IMR-90 (cell line): ENCODE data around the gene SLC6A20. TPM values are rescaled to one million over a fixed set of nuclear protein-coding genes. Genes with fewer than 3 reads are reported as not detected.

Experiments used
- ATAC-seq: fragments of 200-7000 bp; cut with Tn5 transposase; 2 replicates; pipeline ENCODE4 v1.9.1; 2020; ENCODE audit warnings: low read depth, mild to moderate bottlenecking, moderate library complexity
- BruUV-seq: library from RNA; stranded (reverse); fragments of 400-500 nt; replicated peaks from 2 replicates; lab custom pipeline; 2021; lab: Mats Ljungman, UMichigan
- CTCF ChIA-PET: fragments of 300-600 bp; formaldehyde crosslinking; extraction: SDS; loops from one replicate; lab custom pipeline; 2021; ENCODE audit warnings: antibody characterized with exemption; lab: Yijun Ruan, JAX
- POLR2A ChIA-PET: fragments of 300-600 bp; sonication (Branson Sonifier 250); formaldehyde crosslinking; loops from one replicate; lab custom pipeline; 2022; ENCODE audit warnings: antibody characterized with exemption; ENCODE audit not compliant: unreplicated experiment; lab: Charles Lee
- DNase-seq: peaks from one replicate; pipeline ENCODE4 v3.0.0; 2013
- H2AFZ ChIP-seq: replicated peaks from 2 replicates; pipeline ENCODE3; 2013; ENCODE audit warnings: low read length, mild to moderate bottlenecking; ENCODE audit not compliant: poor library complexity
- H2AK5ac ChIP-seq: 2 replicates; pipeline ENCODE4 v1.6.1; 2013; ENCODE audit warnings: low read depth, low read length, inconsistent platforms
- H2AK9ac ChIP-seq: replicated peaks from 2 replicates; pipeline ENCODE3; 2013; ENCODE audit warnings: mild to moderate bottlenecking, low read depth, low read length, moderate library complexity; ENCODE audit not compliant: poor library complexity
- H2BK120ac ChIP-seq: 2 replicates; pipeline ENCODE4 v1.6.1; 2013; ENCODE audit warnings: low read depth, low read length, inconsistent platforms
- H2BK15ac ChIP-seq: 3 replicates; pipeline ENCODE4 v1.6.1; 2013; ENCODE audit warnings: low read depth, low read length, inconsistent platforms
- H2BK20ac ChIP-seq: 2 replicates; pipeline ENCODE4 v1.6.1; 2013; ENCODE audit warnings: low read depth, mild to moderate bottlenecking, inconsistent platforms, low read length, moderate library complexity
- H2BK5ac ChIP-seq: 2 replicates; pipeline ENCODE4 v1.6.1; 2013; ENCODE audit warnings: mild to moderate bottlenecking, low read depth, low read length, inconsistent platforms; ENCODE audit not compliant: poor library complexity, severe bottlenecking
- H3K14ac ChIP-seq: replicated peaks from 2 replicates; pipeline ENCODE4 v1.6.1; 2013; ENCODE audit warnings: low read depth, low read length, inconsistent platforms
- H3K18ac ChIP-seq: 2 replicates; pipeline ENCODE4 v1.6.1; 2013; ENCODE audit warnings: low read depth, low read length, control low read depth
- H3K23ac ChIP-seq: 2 replicates; pipeline ENCODE4 v1.6.1; 2013; ENCODE audit warnings: low read depth, low read length, inconsistent platforms
- H3K27ac ChIP-seq: 2 replicates; pipeline ENCODE4 v1.5.1; 2013; ENCODE audit warnings: mild to moderate bottlenecking, control low read depth, low read length; ENCODE audit not compliant: insufficient read depth
- H3K27me3 ChIP-seq: 2 replicates; pipeline ENCODE4 v1.6.1; 2013; ENCODE audit warnings: low read length; ENCODE audit not compliant: control insufficient read depth, insufficient read depth
- H3K36me3 ChIP-seq: 2 replicates; pipeline ENCODE4 v1.6.1; 2013; ENCODE audit warnings: low read length, mixed read lengths; ENCODE audit not compliant: control insufficient read depth, insufficient read depth
- H3K4ac ChIP-seq: 2 replicates; pipeline ENCODE4 v1.6.1; 2013; ENCODE audit warnings: low read depth, low read length, inconsistent platforms
- H3K4me1 ChIP-seq: 2 replicates; pipeline ENCODE4 v1.6.1; 2013; ENCODE audit warnings: low read length, mixed read lengths; ENCODE audit not compliant: control insufficient read depth, insufficient read depth
- H3K4me2 ChIP-seq: 2 replicates; pipeline ENCODE4 v1.6.1; 2013; ENCODE audit warnings: low read depth, mild to moderate bottlenecking, control low read depth, low read length, moderate library complexity
- H3K4me3 ChIP-seq: 2 replicates; pipeline ENCODE4 v1.5.1; 2013; ENCODE audit warnings: low read depth, mild to moderate bottlenecking, control low read depth, low read length, moderate library complexity; ENCODE audit not compliant: insufficient read depth
- H3K56ac ChIP-seq: 2 replicates; pipeline ENCODE4 v1.6.1; 2013; ENCODE audit warnings: low read length, inconsistent platforms; ENCODE audit not compliant: insufficient read depth; ENCODE audit errors: extremely low read depth
- H3K79me1 ChIP-seq, 2 experiments: 2 replicates each; pipeline ENCODE4 v1.6.1; 2013; ENCODE audit warnings: low read length in 2 of 2, inconsistent platforms in 1 of 2, low read depth in 1 of 2
- H3K9ac ChIP-seq: 2 replicates; pipeline ENCODE4 v1.6.1; 2013; ENCODE audit warnings: low read depth, low read length, control low read depth
- H3K9me1 ChIP-seq: 2 replicates; pipeline ENCODE4 v1.6.1; 2013; ENCODE audit warnings: low read length, inconsistent platforms; ENCODE audit not compliant: insufficient read depth
- H3K9me3 ChIP-seq: 2 replicates; pipeline ENCODE4 v1.6.1; 2013; ENCODE audit warnings: low read length; ENCODE audit not compliant: control insufficient read depth, insufficient read depth
- H4K20me1 ChIP-seq: 2 replicates; pipeline ENCODE4 v1.6.1; 2013; ENCODE audit warnings: low read length, inconsistent platforms; ENCODE audit not compliant: insufficient read depth
- H4K5ac ChIP-seq: 2 replicates; pipeline ENCODE4 v1.6.1; 2013; ENCODE audit warnings: mild to moderate bottlenecking, low read depth, low read length, control low read depth
- H4K8ac ChIP-seq, 2 experiments: 2 replicates each; pipeline ENCODE4 v1.6.1; 2013; ENCODE audit warnings: low read depth in 2 of 2, low read length in 2 of 2, control low read depth in 1 of 2, inconsistent platforms in 1 of 2
- H4K91ac ChIP-seq: 2 replicates; pipeline ENCODE4 v1.6.1; 2013; ENCODE audit warnings: low read depth, low read length, inconsistent platforms; ENCODE audit not compliant: insufficient read depth
- CHD1 ChIP-seq: IDR thresholded peaks from 2 replicates; pipeline ENCODE4 v1.6.1; 2012; ENCODE audit warnings: low read depth, low read length, improper control_type of control experiment
- FOS ChIP-seq: fragments of 150-350 bp; IDR thresholded peaks from 2 replicates; pipeline ENCODE4 v1.6.1; 2016; ENCODE audit warnings: low read depth, low read length
- MXI1 ChIP-seq: IDR thresholded peaks from 2 replicates; pipeline ENCODE4 v1.6.1; 2012; ENCODE audit warnings: low read depth, mild to moderate bottlenecking, low read length, moderate library complexity, borderline replicate concordance
- NFE2L2 ChIP-seq: fragments of 150-350 bp; IDR thresholded peaks from 2 replicates; pipeline ENCODE4 v1.6.1; 2016; ENCODE audit warnings: low read depth, mild to moderate bottlenecking, low read length
- USF2 ChIP-seq: fragments of 150-350 bp; IDR thresholded peaks from 2 replicates; pipeline ENCODE4 v1.6.1; 2017; ENCODE audit warnings: mild to moderate bottlenecking, antibody characterized with exemption, low read length, low read depth
- WGBS, 2 experiments: methylation state at CpG; one replicate each; pipeline versions ENCODE4 v1.1.5 to v1.1.7; 2013; ENCODE audit warnings: missing lambda C conversion rate in 2 of 2; ENCODE audit not compliant: insufficient read length in 1 of 2; ENCODE audit errors: extremely low coverage in 2 of 2; 5-methylcytosine and 5-hydroxymethylcytosine counted together
- dilution Hi-C: fragments of 300-500 bp; cut with HindIII; formaldehyde crosslinking; loops from one replicate; pipeline ENCODE4 v1.14.3; 2018; ENCODE audit warnings: low sequenced_read_pairs; ENCODE audit not compliant: unreplicated experiment
- in situ Hi-C: fragments of 300-500 bp; cut with MboI; formaldehyde crosslinking; loops from 3 replicates; pipeline ENCODE4 v1.14.3; 2019; ENCODE audit warnings: low sequenced_read_pairs, inconsistent platforms, mixed read lengths
- intact Hi-C: fragments of 100-400 bp; cut with micrococcal nuclease; formaldehyde crosslinking; loops from 2 replicates; pipeline ENCODE4 v1.10.0; 2022
- polyA plus RNA-seq, 3 experiments: library from polyadenylated mRNA; depleted of rRNA; stranded (reverse); fragments of >200 nt; gene quantifications; 2 replicates each; pipeline ENCODE4 v1.2.3, GENCODE V29; 2012; ENCODE audit warnings: low replicate concordance in 1 of 3
- total RNA-seq: library from RNA; depleted of rRNA; stranded (reverse); fragments of >200 nt; gene quantifications from 2 replicates; pipeline ENCODE4 v1.2.3, GENCODE V29; 2012

SLC6A20 gene
- total and polyA plus RNA-seq, 2 of the 4 experiments (the other 2 are of a cell fraction), result not detected

DNA sequence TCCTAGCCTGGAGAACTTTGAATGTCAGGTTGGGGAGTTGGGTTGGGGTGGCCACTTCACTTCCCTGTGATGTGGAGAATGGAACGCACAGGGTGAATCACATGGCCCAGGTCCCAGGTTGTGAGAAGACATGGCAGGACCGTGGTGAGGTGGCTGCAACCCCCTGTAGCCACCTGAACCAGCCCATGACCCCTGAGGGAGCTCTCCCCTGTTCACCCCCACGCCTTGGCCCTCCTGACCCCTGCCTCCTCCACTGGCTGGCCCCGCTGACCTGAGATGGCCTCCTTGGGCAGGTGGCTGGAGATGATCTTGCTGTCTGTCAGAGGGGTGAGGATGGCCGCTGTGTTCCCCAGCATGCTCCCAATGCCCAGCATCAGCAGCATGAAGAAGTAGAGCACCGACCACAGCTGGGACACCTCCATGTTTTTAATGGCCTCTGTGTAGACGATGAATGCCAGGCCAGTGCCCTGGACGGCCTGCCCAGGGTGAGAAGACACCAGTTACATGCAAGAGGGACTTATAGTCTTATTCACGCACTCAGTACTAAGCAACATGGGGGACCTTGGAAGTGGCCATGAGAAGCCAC is 31.0 kb downstream of the SLC6A20 start:
- no peak overlapping the region for H3K4me2 ChIP-seq
- H2AK9ac ChIP-seq, result no peak overlapping the region
- no peaks in the 10 kb centered on the region for H3K9me1 ChIP-seq
- no peak overlapping the region for H2BK5ac ChIP-seq
- H3K23ac ChIP-seq, result no peak overlapping the region
- no peak overlapping the region for H2AFZ ChIP-seq
- no peak overlapping the region for H2AK5ac ChIP-seq
- dilution Hi-C loops, result no loop called here
- H3K4me3 ChIP-seq, result no peak overlapping the region
- no peak overlapping the region for H3K27ac ChIP-seq
- no peak overlapping the region for H3K4ac ChIP-seq
- intact Hi-C loops, result no loop called here
- H2BK15ac ChIP-seq, result no peak overlapping the region
- no peak overlapping the region for H4K5ac ChIP-seq
- ChIA-PET CTCF (no interaction called here), POLR2A (no interaction called here)
- H3K18ac ChIP-seq, result no peak overlapping the region
- no peak overlapping the region for H2BK120ac ChIP-seq
- DNase-seq (no peak), ATAC-seq (no peak)
- no peaks in the 10 kb centered on the region for H3K79me1 ChIP-seq
- H3K4me1 ChIP-seq, result no peaks in the 10 kb centered on the region
- no peaks in the 10 kb centered on the region for H4K20me1 ChIP-seq
- peaks cover 14% of the 10 kb centered on the region for H3K27me3 ChIP-seq
- H3K56ac ChIP-seq, result no peak overlapping the region
- H2BK20ac ChIP-seq, result no peak overlapping the region
- BruUV-seq, result no TSS peak
- no peak overlapping the region for H4K91ac ChIP-seq
- no peak overlapping the region for H3K9ac ChIP-seq
- in situ Hi-C loops, result no loop called here
- no peak overlapping the region for H4K8ac ChIP-seq
- no peak overlapping the region for H3K14ac ChIP-seq
- 74% methylated on average over 4 of the region's 9 CpGs; no CpG with 5 or more reads in 1 of the 2 experiments for WGBS, 2 experiments
- peaks cover 2% of the 10 kb centered on the region; the same call in 1 of the 2 replicates for H3K9me3 ChIP-seq
- H3K36me3 ChIP-seq, result no peaks in the 10 kb centered on the region
- no peak for TF ChIP-seq NFE2L2
- no peak for TF ChIP-seq MXI1
- TF ChIP-seq CHD1, result no peak
- no peak for TF ChIP-seq FOS
- TF ChIP-seq USF2, result no peak
